ENCODE data around the gene LIN54.
A peak's percentile ranks its signal among the peaks of the same experiment; 100 is the strongest.

LIN54 gene

GRCh38 chr4:82909326-82909725 lies 101.3 kb downstream of the LIN54 start:
- H3K4me3 ChIP-seq (ENCODE audit: low read depth in 1 of 2, low read length in 2 of 2): no peak overlapping the region
- H3K27me3 ChIP-seq (ENCODE audit: control insufficient read depth in 1 of 2, insufficient read depth in 2 of 2, low read length in 2 of 2): no peaks in the 10 kb centered on the region
- no peaks in the 10 kb centered on the region for H3K4me1 ChIP-seq (ENCODE audit: control insufficient read depth in 1 of 2, insufficient read depth in 2 of 2, low read length in 2 of 2)
- no peak overlapping the region for H3K9ac ChIP-seq (ENCODE audit: low read depth in 1 of 2, low read length in 2 of 2)
- H3K36me3 ChIP-seq (ENCODE audit: control insufficient read depth in 1 of 2, insufficient read depth in 2 of 2, low read length in 2 of 2): peaks cover 0 to 6% of the 10 kb centered on the region in 2 donors
- H3K27ac ChIP-seq (ENCODE audit: low read depth, low read length): no peak overlapping the region
- no peaks in the 10 kb centered on the region for H3K9me3 ChIP-seq (ENCODE audit: control insufficient read depth in 1 of 2, low read length in 2 of 2)

GRCh38 chr4:82906469-82906868 lies 104.2 kb downstream of the LIN54 start:
- Histone ChIP-seq H3K9ac (ENCODE audit: low read depth in 1 of 2, low read length in 2 of 2) (no peak overlapping the region), H3K9me3 (ENCODE audit: control insufficient read depth in 1 of 2, low read length in 2 of 2) (no peaks in the 10 kb centered on the region), H3K4me3 (ENCODE audit: low read depth in 1 of 2, low read length in 2 of 2) (no peak overlapping the region), H3K4me1 (ENCODE audit: control insufficient read depth in 1 of 2, insufficient read depth in 2 of 2, low read length in 2 of 2) (peaks cover 4% of the 10 kb centered on the region in 2 donors), H3K27ac (ENCODE audit: low read depth, low read length) (no peak overlapping the region), H3K27me3 (ENCODE audit: control insufficient read depth in 1 of 2, insufficient read depth in 2 of 2, low read length in 2 of 2) (no peaks in the 10 kb centered on the region), H3K36me3 (ENCODE audit: control insufficient read depth in 1 of 2, insufficient read depth in 2 of 2, low read length in 2 of 2) (peaks cover 0 to 6% of the 10 kb centered on the region in 2 donors)

- H3K36me3 ChIP-seq (ENCODE audit: control insufficient read depth in 1 of 2, insufficient read depth in 2 of 2, low read length in 2 of 2): peaks cover 0 to 6% of the 10 kb centered on the region in 2 donors
Observed at GRCh38 chr4:82905205-82905604, 105.4 kb downstream of the LIN54 start.

GRCh38 chr4:82903737-82904136 lies 106.9 kb downstream of the LIN54 start:
- Histone ChIP-seq H3K4me3 (ENCODE audit: low read depth in 1 of 2, low read length in 2 of 2) (no peak overlapping the region), H3K27me3 (ENCODE audit: control insufficient read depth in 1 of 2, insufficient read depth in 2 of 2, low read length in 2 of 2) (no peaks in the 10 kb centered on the region), H3K9me3 (ENCODE audit: control insufficient read depth in 1 of 2, low read length in 2 of 2) (no peaks in the 10 kb centered on the region), H3K36me3 (ENCODE audit: control insufficient read depth in 1 of 2, insufficient read depth in 2 of 2, low read length in 2 of 2) (peaks cover 0 to 6% of the 10 kb centered on the region in 2 donors), H3K9ac (ENCODE audit: low read depth in 1 of 2, low read length in 2 of 2) (no peak overlapping the region), H3K27ac (ENCODE audit: low read depth, low read length) (no peak overlapping the region), H3K4me1 (ENCODE audit: control insufficient read depth in 1 of 2, insufficient read depth in 2 of 2, low read length in 2 of 2) (peaks cover 7 to 12% of the 10 kb centered on the region in 2 donors)

More at GRCh38 chr4:82905205-82905604, 105.4 kb downstream of the LIN54 start:
- Histone ChIP-seq H3K4me1 (ENCODE audit: control insufficient read depth in 1 of 2, insufficient read depth in 2 of 2, low read length in 2 of 2) (peaks cover 4% of the 10 kb centered on the region in 2 donors), H3K4me3 (ENCODE audit: low read depth in 1 of 2, low read length in 2 of 2) (no peak overlapping the region), H3K9ac (ENCODE audit: low read depth in 1 of 2, low read length in 2 of 2) (no peak overlapping the region), H3K27me3 (ENCODE audit: control insufficient read depth in 1 of 2, insufficient read depth in 2 of 2, low read length in 2 of 2) (no peaks in the 10 kb centered on the region), H3K9me3 (ENCODE audit: control insufficient read depth in 1 of 2, low read length in 2 of 2) (no peaks in the 10 kb centered on the region), H3K27ac (ENCODE audit: low read depth, low read length) (no peak overlapping the region)

GRCh38 chr4:82901183-82901718 lies 109.4 kb downstream of the LIN54 start:
- Histone ChIP-seq H3K4me3 (ENCODE audit: low read depth in 1 of 2, low read length in 2 of 2) (peak overlapping the region; percentile 94 to 98), H3K36me3 (ENCODE audit: control insufficient read depth in 1 of 2, insufficient read depth in 2 of 2, low read length in 2 of 2) (peaks cover 6 to 10% of the 10 kb centered on the region in 2 donors), H3K9me3 (ENCODE audit: control insufficient read depth in 1 of 2, low read length in 2 of 2) (no peaks in the 10 kb centered on the region), H3K27me3 (ENCODE audit: control insufficient read depth in 1 of 2, insufficient read depth in 2 of 2, low read length in 2 of 2) (no peaks in the 10 kb centered on the region), H3K4me1 (ENCODE audit: control insufficient read depth in 1 of 2, insufficient read depth in 2 of 2, low read length in 2 of 2) (peaks cover 22 to 27% of the 10 kb centered on the region in 2 donors), H3K27ac (ENCODE audit: low read depth, low read length) (peak overlapping the region; percentile 100), H3K9ac (ENCODE audit: low read depth in 1 of 2, low read length in 2 of 2) (peak overlapping the region; percentile 85 to 100)

DNA sequence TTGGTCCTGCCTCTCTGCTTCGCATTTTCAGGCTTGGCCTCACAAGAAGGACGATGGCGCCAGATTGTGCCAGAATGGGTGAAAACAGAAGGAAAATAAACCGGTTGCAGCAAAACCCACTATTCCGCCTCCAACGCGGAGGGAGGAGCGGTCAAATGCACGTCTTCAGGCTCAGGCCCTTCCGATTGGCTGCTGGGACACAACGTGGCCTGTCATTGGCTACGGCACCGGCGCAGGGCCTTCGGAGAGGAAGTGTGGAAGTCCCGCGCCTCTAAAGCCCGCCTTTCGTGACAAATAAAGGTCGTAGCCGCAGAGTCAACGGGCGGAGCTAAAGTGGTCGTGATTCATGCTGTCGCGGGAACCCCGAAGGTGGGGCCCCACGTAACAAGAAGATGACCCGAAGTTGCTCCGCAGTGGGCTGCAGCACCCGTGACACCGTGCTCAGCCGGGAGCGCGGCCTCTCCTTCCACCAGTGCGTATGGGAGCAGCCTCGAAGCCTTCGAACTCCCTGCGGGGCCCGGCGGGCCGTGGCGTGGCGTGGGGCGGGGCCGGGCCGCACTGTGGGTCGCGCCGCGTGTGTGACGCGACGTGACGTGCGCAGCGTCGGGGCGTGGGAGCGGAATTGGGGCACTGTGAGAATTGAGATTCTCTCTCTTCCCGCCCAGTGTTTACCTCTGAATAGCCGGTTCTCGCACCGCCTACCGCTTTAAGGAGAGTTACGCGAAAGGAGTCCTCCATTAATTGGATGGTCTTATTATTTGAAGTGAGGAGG lies 110.0 kb downstream of the LIN54 start, which contains the start of gene THAP9:
TSS of gene THAP9 (plus strand) at position 325 of the 772 bp plus-strand sequence. CDS start at position 393, 68 bp downstream.
- Histone ChIP-seq H3K4me1 (ENCODE audit: control insufficient read depth in 1 of 2, insufficient read depth in 2 of 2, low read length in 2 of 2) (peaks cover 22 to 27% of the 10 kb centered on the region in 2 donors), H3K4me3 (ENCODE audit: low read depth in 1 of 2, low read length in 2 of 2) (peak within 1 kb of the TSS; percentile 94 to 98), H3K27ac (ENCODE audit: low read depth, low read length) (peak within 1 kb of the TSS; percentile 100), H3K27me3 (ENCODE audit: control insufficient read depth in 1 of 2, insufficient read depth in 2 of 2, low read length in 2 of 2) (no peaks in the 10 kb centered on the region), H3K9ac (ENCODE audit: low read depth in 1 of 2, low read length in 2 of 2) (peak within 1 kb of the TSS; percentile 99 to 100), H3K36me3 (ENCODE audit: control insufficient read depth in 1 of 2, insufficient read depth in 2 of 2, low read length in 2 of 2) (peaks cover 6 to 7% of the 10 kb centered on the region in 2 donors), H3K9me3 (ENCODE audit: control insufficient read depth in 1 of 2, low read length in 2 of 2) (no peaks in the 10 kb centered on the region)

DNA sequence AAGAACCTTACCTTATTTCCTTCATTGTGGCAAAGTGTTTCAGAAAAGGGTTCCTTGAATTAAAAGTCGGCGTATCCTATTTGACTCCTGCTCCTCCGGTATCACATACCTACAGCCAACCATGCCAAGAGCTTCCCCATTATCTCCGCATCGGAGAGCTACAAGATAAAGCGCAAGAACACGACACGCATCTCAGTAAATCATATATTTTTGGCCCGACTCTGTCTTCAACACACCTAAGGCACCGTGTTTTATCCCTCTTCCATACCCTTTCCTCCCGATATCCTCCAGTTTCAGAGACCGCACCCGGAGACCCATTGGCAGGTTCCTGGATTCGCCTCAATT lies 110.6 kb downstream of the LIN54 start:
- H3K4me3 ChIP-seq (ENCODE audit: low read depth in 1 of 2, low read length in 2 of 2): peak overlapping the region; percentile 94 to 98

GRCh38 chr4:82899374-82900065 lies 111.1 kb downstream of the LIN54 start:
- Histone ChIP-seq H3K27me3 (ENCODE audit: control insufficient read depth in 1 of 2, insufficient read depth in 2 of 2, low read length in 2 of 2) (no peaks in the 10 kb centered on the region), H3K9me3 (ENCODE audit: control insufficient read depth in 1 of 2, low read length in 2 of 2) (no peaks in the 10 kb centered on the region), H3K27ac (ENCODE audit: low read depth, low read length) (peak overlapping the region; percentile 100), H3K4me3 (ENCODE audit: low read depth in 1 of 2, low read length in 2 of 2) (peak overlapping the region; percentile 94 to 98), H3K36me3 (ENCODE audit: control insufficient read depth in 1 of 2, insufficient read depth in 2 of 2, low read length in 2 of 2) (peaks cover 6 to 10% of the 10 kb centered on the region in 2 donors), H3K9ac (ENCODE audit: low read depth in 1 of 2, low read length in 2 of 2) (peak overlapping the region; percentile 99 to 100), H3K4me1 (ENCODE audit: control insufficient read depth in 1 of 2, insufficient read depth in 2 of 2, low read length in 2 of 2) (peaks cover 23 to 27% of the 10 kb centered on the region in 2 donors)

More for the DNA sequence above, 110.6 kb downstream of the LIN54 start:
- no peaks in the 10 kb centered on the region for H3K27me3 ChIP-seq (ENCODE audit: control insufficient read depth in 1 of 2, insufficient read depth in 2 of 2, low read length in 2 of 2)
- peaks cover 5 to 6% of the 10 kb centered on the region in 2 donors for H3K36me3 ChIP-seq (ENCODE audit: control insufficient read depth in 1 of 2, insufficient read depth in 2 of 2, low read length in 2 of 2)
- no peaks in the 10 kb centered on the region for H3K9me3 ChIP-seq (ENCODE audit: control insufficient read depth in 1 of 2, low read length in 2 of 2)
- peak overlapping the region; percentile 99 to 100 for H3K9ac ChIP-seq (ENCODE audit: low read depth in 1 of 2, low read length in 2 of 2)
- peaks cover 22 to 27% of the 10 kb centered on the region in 2 donors for H3K4me1 ChIP-seq (ENCODE audit: control insufficient read depth in 1 of 2, insufficient read depth in 2 of 2, low read length in 2 of 2)
- H3K27ac ChIP-seq (ENCODE audit: low read depth, low read length): peak overlapping the region; percentile 100

- Histone ChIP-seq H3K27me3 (ENCODE audit: control insufficient read depth in 1 of 2, insufficient read depth in 2 of 2, low read length in 2 of 2) (no peaks in the 10 kb centered on the region), H3K36me3 (ENCODE audit: control insufficient read depth in 1 of 2, insufficient read depth in 2 of 2, low read length in 2 of 2) (peaks cover 13 to 17% of the 10 kb centered on the region in 2 donors), H3K9ac (ENCODE audit: low read depth in 1 of 2, low read length in 2 of 2) (peak overlapping the region; percentile 99 to 100), H3K4me1 (ENCODE audit: control insufficient read depth in 1 of 2, insufficient read depth in 2 of 2, low read length in 2 of 2) (peaks cover 27 to 31% of the 10 kb centered on the region in 2 donors), H3K27ac (ENCODE audit: low read depth, low read length) (peak overlapping the region; percentile 100), H3K4me3 (ENCODE audit: low read depth in 1 of 2, low read length in 2 of 2) (peak overlapping the region; percentile 94 to 98), H3K9me3 (ENCODE audit: control insufficient read depth in 1 of 2, low read length in 2 of 2) (no peaks in the 10 kb centered on the region)
Observed at GRCh38 chr4:82898322-82899243, 112.0 kb downstream of the LIN54 start.

All from duodenal mucosa (tissue), 2 donors.